Neural cell (in vitro differentiated cells): Measurements from ENCODE around the gene TMEM119. TPM values are rescaled to one million over a fixed set of nuclear protein-coding genes. Genes with fewer than 3 reads are reported as not detected.
"Not testable (repeated sequence)": the region's sequence is repeated elsewhere in the genome, so short reads cannot be mapped to it uniquely, and the experiment has no call there.

Experiments
- H2AFZ ChIP-seq: fragments of 200-600, 300-800 bp; sonication (generic), shearing (Covaris generic); 2 replicates; pipeline ENCODE4 v1.6.0; 2014; ENCODE audit warnings: low read depth, mild to moderate bottlenecking, antibody characterized with exemption, low read length, moderate library complexity
- H3F3A ChIP-seq: fragments of 200-600 bp; shearing (Covaris generic); 2 replicates; pipeline ENCODE4 v1.6.1; 2016; ENCODE audit warnings: mild to moderate bottlenecking, moderate library complexity, mixed read lengths, antibody characterized with exemption, low read length; ENCODE audit not compliant: insufficient read depth, poor library complexity, severe bottlenecking
- H3K27ac ChIP-seq: fragments of 200-600, 300-800 bp; sonication (generic), shearing (Covaris generic); 2 replicates; pipeline ENCODE4 v1.5.1; 2014; ENCODE audit warnings: mild to moderate bottlenecking, low read length, moderate library complexity
- H3K27me3 ChIP-seq: fragments of 300-800, 200-600 bp; sonication (generic), shearing (Covaris generic); 2 replicates; pipeline ENCODE4 v1.6.0; 2014; ENCODE audit warnings: mild to moderate bottlenecking, low read depth, low read length, moderate library complexity; ENCODE audit not compliant: insufficient read depth
- H3K36me3 ChIP-seq: fragments of 300-800, 200-600 bp; sonication (generic), shearing (Covaris generic); 2 replicates; pipeline ENCODE4 v1.5.1; 2014; ENCODE audit warnings: mild to moderate bottlenecking, antibody characterized with exemption, low read length, moderate library complexity; ENCODE audit not compliant: insufficient read depth
- H3K4me2 ChIP-seq: fragments of 300-800, 200-600 bp; sonication (generic), shearing (Covaris generic); 2 replicates; pipeline ENCODE4 v1.6.0; 2014; ENCODE audit warnings: mild to moderate bottlenecking, low read length
- H3K4me3 ChIP-seq: fragments of 300-800, 200-600 bp; sonication (generic), shearing (Covaris generic); 2 replicates; pipeline ENCODE4 v1.5.1; 2014; ENCODE audit warnings: mild to moderate bottlenecking, low read length, moderate library complexity
- H3K79me2 ChIP-seq: fragments of 200-600 bp; shearing (Covaris generic); replicated peaks from 2 replicates; pipeline ENCODE4 v1.6.0; 2014; ENCODE audit warnings: mild to moderate bottlenecking, low read length, moderate library complexity; ENCODE audit not compliant: insufficient read depth
- H3K9ac ChIP-seq: fragments of 300-800, 200-600 bp; sonication (generic), shearing (Covaris generic); 2 replicates; pipeline ENCODE4 v1.6.1; 2016; ENCODE audit warnings: mild to moderate bottlenecking, low read length, mixed read lengths
- H3K9me2 ChIP-seq: fragments of 200-600 bp; shearing (Covaris generic); 2 replicates; pipeline ENCODE4 v1.6.1; 2016; ENCODE audit warnings: mild to moderate bottlenecking, low read length, mixed read lengths; ENCODE audit not compliant: insufficient read depth
- H3K9me3 ChIP-seq: fragments of 200-600, 300-800 bp; sonication (generic), shearing (Covaris generic); 2 replicates; pipeline ENCODE4 v1.6.1; 2016; ENCODE audit warnings: mild to moderate bottlenecking, mixed run types, low read length, moderate library complexity, mixed read lengths
- H4K20me1 ChIP-seq: fragments of 200-600 bp; shearing (Covaris generic); 2 replicates; pipeline ENCODE4 v1.6.1; 2016; ENCODE audit warnings: mild to moderate bottlenecking, mixed run types; ENCODE audit not compliant: insufficient read depth
- CTCF ChIP-seq: fragments of 450-650 bp; IDR thresholded peaks from 2 replicates; pipeline ENCODE4 v1.5.1; 2014; ENCODE audit warnings: antibody characterized with exemption, mild to moderate bottlenecking, moderate library complexity; ENCODE audit not compliant: poor library complexity, severe bottlenecking
- EP300 ChIP-seq: fragments of 450-650 bp; conservative IDR thresholded peaks from 2 replicates; pipeline ENCODE4 v1.6.1; 2014; ENCODE audit warnings: antibody characterized with exemption, mild to moderate bottlenecking, moderate library complexity; ENCODE audit not compliant: poor library complexity, severe bottlenecking
- EZH2 ChIP-seq: fragments of 200-600, 300-800 bp; shearing (Covaris generic), sonication (generic); IDR thresholded peaks from 2 replicates; pipeline ENCODE4 v1.6.1; 2014; ENCODE audit warnings: antibody characterized with exemption, low read length, borderline replicate concordance, mild to moderate bottlenecking; ENCODE audit not compliant: insufficient read depth, poor library complexity, severe bottlenecking
- MXI1 ChIP-seq: fragments of 450-650 bp; conservative IDR thresholded peaks from 2 replicates; pipeline ENCODE4 v1.6.1; 2014; ENCODE audit warnings: antibody characterized with exemption, mild to moderate bottlenecking; ENCODE audit not compliant: poor library complexity, severe bottlenecking
- POLR2AphosphoS5 ChIP-seq: IDR thresholded peaks from 2 replicates; pipeline ENCODE4 v1.6.1; 2012
- RAD21 ChIP-seq: fragments of 450-650 bp; conservative IDR thresholded peaks from 2 replicates; pipeline ENCODE4 v1.6.1; 2014; ENCODE audit warnings: antibody characterized with exemption, mild to moderate bottlenecking, moderate library complexity
- REST ChIP-seq: IDR thresholded peaks from 2 replicates; pipeline ENCODE4 v1.6.1; 2012; ENCODE audit warnings: borderline replicate concordance
- SMC3 ChIP-seq: fragments of 450-650 bp; conservative IDR thresholded peaks from 2 replicates; pipeline ENCODE4 v1.6.1; 2014; ENCODE audit warnings: antibody characterized with exemption, mild to moderate bottlenecking, moderate library complexity; ENCODE audit not compliant: poor library complexity
- TAF1 ChIP-seq: IDR thresholded peaks from 2 replicates; pipeline ENCODE4 v1.6.1; 2012; ENCODE audit warnings: low read depth
- polyA plus RNA-seq: library from polyadenylated mRNA; depleted of rRNA; stranded (reverse); fragments of >200 nt; gene quantifications from 2 replicates; pipeline ENCODE4 v1.2.3, GENCODE V29; 2014

The TMEM119 gene
- polyA plus RNA-seq, 1 donor from 2014 or later: not detected

GRCh38 chr12:108619369-108620160 lies 21.7 kb upstream of the TMEM119 start:
- Histone ChIP-seq H2AFZ (no peak overlapping the region), H3K27me3 (no peaks in the 10 kb centered on the region), H3K9me2 (no peaks in the 10 kb centered on the region), H3K4me2 (no peak overlapping the region), H3K9ac (no peak overlapping the region), H3K27ac (no peak overlapping the region), H3K9me3 (no peaks in the 10 kb centered on the region), H3K4me3 (no peak overlapping the region), H3K79me2 (no peaks in the 10 kb centered on the region), H4K20me1 (no peaks in the 10 kb centered on the region), H3K36me3 (no peaks in the 10 kb centered on the region), H3F3A (no peaks in the 10 kb centered on the region)
- TF ChIP-seq EP300: no peak
- no peak for TF ChIP-seq POLR2AphosphoS5
- TF ChIP-seq TAF1: no peak
- TF ChIP-seq CTCF: no peak
- no peak for TF ChIP-seq EZH2
- TF ChIP-seq MXI1: no peak
- TF ChIP-seq RAD21: no peak
- TF ChIP-seq REST: no peak
- TF ChIP-seq SMC3: no peak

- not testable (repeated sequence) for H3K4me2 ChIP-seq, H4K20me1 ChIP-seq, H3K36me3 ChIP-seq, H2AFZ ChIP-seq, H3K27me3 ChIP-seq, H3K9me2 ChIP-seq, H3K27ac ChIP-seq, H3K4me3 ChIP-seq, H3K79me2 ChIP-seq, H3K9ac ChIP-seq, H3F3A ChIP-seq, H3K9me3 ChIP-seq
Measured at GRCh38 chr12:108618953-108619274, 21.0 kb upstream of the TMEM119 start.
